ENCODE measurements around the gene KATNBL1.

The KATNBL1 gene

GRCh38 chr15:34239151-34239808, 29.4 kb upstream of the KATNBL1 start:
- DNase-seq (ENCODE audit: low read depth, low spot score) = peak; percentile 70
- ChIA-PET CTCF (interaction anchor here (5.6 kb wide), 1 partner anchor 129 kb away, joined by 54 read pairs; the partner anchor contains the start of gene LPCAT4), POLR2A (no interaction called here)
- TF ChIP-seq CTCF (IDR thresholded peaks at IDR 0.05; ENCODE audit: insufficient read depth, low read length, missing control alignments) = no peak
- H3K4me3 ChIP-seq (ENCODE audit: low read depth, low read length) = no peak overlapping the region

- H3K4me3 ChIP-seq (ENCODE audit: low read depth, low read length) = no peak overlapping the region
- ChIA-PET CTCF (interaction anchor here (0.8 to 1.3 kb wide), 4 partner anchors 8 to 123 kb away, joined by 3 to 8 read pairs (median 4); no protein-coding TSS in a partner anchor), POLR2A (no interaction called here)
- DNase-seq (ENCODE audit: low read depth, low spot score) = no peak
- TF ChIP-seq CTCF (IDR thresholded peaks at IDR 0.05; ENCODE audit: insufficient read depth, low read length, missing control alignments) = no peak
Measured at GRCh38 chr15:34233614-34234013, 23.7 kb upstream of the KATNBL1 start.

DNA sequence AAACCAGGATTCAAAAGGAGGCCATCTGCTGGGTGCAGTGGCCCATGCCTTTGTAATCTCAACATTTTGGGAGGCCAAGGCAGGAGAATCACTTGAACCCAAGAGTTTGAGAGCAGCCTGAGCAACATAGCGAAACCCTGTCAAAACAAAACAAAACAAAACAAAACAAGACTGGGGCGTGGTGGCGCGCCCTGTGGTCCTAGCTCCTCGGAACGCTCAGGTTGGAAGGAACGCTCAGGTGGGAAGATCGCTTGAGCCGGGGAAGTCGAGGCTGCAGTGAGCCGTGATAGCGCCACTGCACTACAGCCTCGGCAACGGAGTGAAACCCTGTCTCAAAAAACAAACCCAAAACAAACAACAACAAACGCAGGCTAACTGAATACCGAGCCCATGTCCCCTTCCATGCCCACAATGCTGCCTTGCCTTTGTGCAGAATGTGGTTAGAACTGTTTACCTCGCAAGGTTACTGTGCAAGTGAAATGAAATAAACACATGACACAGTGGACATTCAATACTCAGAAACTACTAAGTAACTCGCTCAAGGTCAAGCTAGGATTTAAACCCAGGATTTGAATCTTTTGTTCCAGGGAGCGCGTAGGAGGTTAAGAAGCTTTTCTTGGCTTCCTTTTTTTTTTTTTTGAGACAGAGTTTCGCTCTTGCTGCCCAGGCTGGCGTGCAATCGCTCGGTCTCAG, 14.2 kb upstream of the KATNBL1 start:
- POLR2A ChIA-PET = interaction anchor here (1.2 kb wide), 1 partner anchor 8 kb away, joined by 3 read pairs; no protein-coding TSS in a partner anchor
- H3K4me3 ChIP-seq (ENCODE audit: low read depth, low read length) = peak overlapping the region; percentile 99
- TF ChIP-seq CTCF (IDR thresholded peaks at IDR 0.05; ENCODE audit: insufficient read depth, low read length, missing control alignments) = no peak
- CTCF ChIA-PET = interaction anchor here (1.3 to 10.8 kb wide), 5 partner anchors 11 to 162 kb away, joined by 3 to 79 read pairs (median 6); partner anchors contain the start of genes KATNBL1, LPCAT4, NOP10 and NUTM1
- DNase-seq (ENCODE audit: low read depth, low spot score) = no peak

GRCh38 chr15:34217587-34218225, 7.8 kb upstream of the KATNBL1 start:
- CTCF ChIA-PET = interaction anchor here (0.7 to 14.3 kb wide), 5 partner anchors 8 to 146 kb away, joined by 3 to 324 read pairs (median 9); partner anchors contain the start of gene KATNBL1
- POLR2A ChIA-PET = interaction anchor here (1.2 kb wide), 1 partner anchor 116 kb away, joined by 3 read pairs; the partner anchor contains the start of genes EMC7 and PGBD4
- TF ChIP-seq CTCF (IDR thresholded peaks at IDR 0.05; ENCODE audit: insufficient read depth, low read length, missing control alignments) = no peak
- DNase-seq (ENCODE audit: low read depth, low spot score) = no peak
- no peak overlapping the region for H3K4me3 ChIP-seq (ENCODE audit: low read depth, low read length)

DNA sequence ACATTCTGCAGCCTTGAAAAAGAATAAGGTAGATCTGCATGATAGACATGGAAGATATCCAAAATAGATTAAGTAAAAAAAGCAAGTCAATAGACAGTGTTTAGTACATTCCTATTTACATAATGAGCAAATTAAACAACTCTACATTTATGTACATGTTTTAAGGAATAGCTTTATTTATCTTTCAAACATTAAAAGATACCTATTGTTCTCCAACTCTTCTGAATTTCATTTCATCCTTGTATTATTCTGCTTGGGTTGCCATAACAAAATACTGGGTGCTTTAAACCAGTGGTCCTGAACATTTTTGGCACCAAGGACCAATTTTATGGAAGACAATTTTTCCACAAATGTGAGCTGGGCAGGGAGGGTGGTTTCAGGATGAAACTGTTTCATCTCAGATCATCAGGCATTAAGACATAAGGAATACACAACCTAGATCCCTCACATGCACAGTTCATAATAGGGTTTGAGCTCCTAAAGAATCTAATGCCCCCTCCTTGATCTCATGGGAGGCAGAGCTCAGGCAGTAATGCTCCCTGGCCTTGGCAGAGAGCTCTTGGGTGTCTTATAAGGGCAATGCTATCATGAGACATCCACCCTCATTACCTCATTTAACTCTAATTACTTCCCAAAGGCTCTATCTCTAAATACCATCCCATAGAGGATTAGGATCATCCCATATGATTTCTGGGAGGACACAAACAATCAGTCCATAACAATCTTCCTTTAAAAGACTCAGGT, 6.8 kb upstream of the KATNBL1 start:
- DNase-seq (ENCODE audit: low read depth, low spot score) = no peak
- ChIA-PET CTCF (interaction anchor here (1.2 to 14.3 kb wide), 8 partner anchors 7 to 159 kb away, joined by 3 to 324 read pairs (median 6); partner anchors contain the start of genes KATNBL1 and LPCAT4), POLR2A (interaction anchor here (1.0 to 1.2 kb wide), 2 partner anchors 8 to 115 kb away, joined by 3 read pairs; partner anchors contain the start of genes EMC4, EMC7 and PGBD4)

More for the DNA sequence above, 6.8 kb upstream of the KATNBL1 start:
- no peak overlapping the region for H3K4me3 ChIP-seq (ENCODE audit: low read depth, low read length)
- TF ChIP-seq CTCF (IDR thresholded peaks at IDR 0.05; ENCODE audit: insufficient read depth, low read length, missing control alignments) = no peak

Data from AG04449 (cell line).